Measurements from ENCODE around the gene FAM170B. TPM values are rescaled to one million over a fixed set of nuclear protein-coding genes. Genes with fewer than 3 reads are reported as not detected.

FAM170B gene
- total RNA-seq, 1 experiment from 2014 or later = not detected

DNA sequence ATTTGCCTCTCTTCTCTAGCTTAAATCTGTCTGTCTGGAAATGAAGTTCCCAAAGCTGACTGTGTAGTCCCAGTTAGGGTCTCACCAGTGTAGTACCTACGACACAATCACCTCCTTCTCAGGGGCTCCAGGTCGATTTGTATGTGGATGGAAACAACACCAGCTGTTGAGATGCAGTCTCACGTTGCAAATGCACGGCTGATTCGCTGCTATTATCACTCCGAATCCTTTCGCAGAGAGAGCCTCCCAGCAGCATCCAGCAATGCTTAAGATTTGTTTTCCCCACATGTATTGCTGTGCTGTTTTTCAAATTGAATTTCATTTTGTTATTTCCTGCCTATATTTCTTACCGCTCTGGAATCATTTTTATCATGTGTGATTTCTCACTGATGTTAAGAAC, 34.8 kb downstream of the FAM170B start:
- H3K4me1 ChIP-seq (ENCODE audit: control insufficient read depth, insufficient read depth, low read length) = no peaks in the 10 kb centered on the region
- no peak for DNase-seq (ENCODE audit: low read depth, low spot score)

DNA sequence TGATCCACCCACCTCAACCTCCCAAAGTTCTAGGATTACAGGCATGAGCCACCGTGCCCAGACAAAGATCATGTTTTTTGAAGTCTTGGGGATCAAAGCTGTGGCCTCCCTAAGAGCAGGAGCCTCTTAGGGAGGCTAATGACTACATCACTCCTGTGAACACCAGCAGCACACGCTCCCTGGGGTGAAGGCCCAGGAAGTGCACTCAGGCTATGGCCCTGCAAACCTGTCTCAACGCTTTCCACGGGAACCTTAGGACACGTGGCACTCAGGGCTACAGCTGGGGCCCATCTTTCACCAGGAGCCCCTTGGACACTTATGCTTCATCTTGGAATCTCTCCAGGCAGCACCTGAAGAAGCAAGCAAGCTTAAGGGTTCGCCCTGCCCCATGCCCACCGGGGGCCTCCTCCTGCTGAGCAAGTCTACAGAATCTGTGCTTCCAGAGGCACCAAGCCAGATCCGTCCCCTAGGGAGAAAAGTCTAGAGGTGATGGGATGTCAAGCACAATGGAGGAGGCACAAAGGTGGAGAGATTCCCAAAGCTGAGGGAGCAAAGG, 36.9 kb downstream of the FAM170B start:
- ATAC-seq (no peak), DNase-seq (ENCODE audit: low read depth, low spot score) (no peak)
- no TSS peak for BruUV-seq (replicated peaks)
- in situ Hi-C loops (cut with HindIII; ENCODE audit: low pct_unique_long_range_greater_than_20kb, low sequenced_read_pairs) = no loop called here
- no peaks in the 10 kb centered on the region for H3K4me1 ChIP-seq (ENCODE audit: control insufficient read depth, insufficient read depth, low read length)
- H3K27ac ChIP-seq (ENCODE audit: low read length) = no peak overlapping the region
- no peak overlapping the region for H3K4me3 ChIP-seq (ENCODE audit: low read depth in 2 of 2, low read length in 2 of 2)
- H3K9me3 ChIP-seq (ENCODE audit: control insufficient read depth, insufficient read depth, low read depth, low read length) = no peaks in the 10 kb centered on the region
- POLR2A ChIA-PET = no interaction called here
- TF ChIP-seq, protein P1, sequence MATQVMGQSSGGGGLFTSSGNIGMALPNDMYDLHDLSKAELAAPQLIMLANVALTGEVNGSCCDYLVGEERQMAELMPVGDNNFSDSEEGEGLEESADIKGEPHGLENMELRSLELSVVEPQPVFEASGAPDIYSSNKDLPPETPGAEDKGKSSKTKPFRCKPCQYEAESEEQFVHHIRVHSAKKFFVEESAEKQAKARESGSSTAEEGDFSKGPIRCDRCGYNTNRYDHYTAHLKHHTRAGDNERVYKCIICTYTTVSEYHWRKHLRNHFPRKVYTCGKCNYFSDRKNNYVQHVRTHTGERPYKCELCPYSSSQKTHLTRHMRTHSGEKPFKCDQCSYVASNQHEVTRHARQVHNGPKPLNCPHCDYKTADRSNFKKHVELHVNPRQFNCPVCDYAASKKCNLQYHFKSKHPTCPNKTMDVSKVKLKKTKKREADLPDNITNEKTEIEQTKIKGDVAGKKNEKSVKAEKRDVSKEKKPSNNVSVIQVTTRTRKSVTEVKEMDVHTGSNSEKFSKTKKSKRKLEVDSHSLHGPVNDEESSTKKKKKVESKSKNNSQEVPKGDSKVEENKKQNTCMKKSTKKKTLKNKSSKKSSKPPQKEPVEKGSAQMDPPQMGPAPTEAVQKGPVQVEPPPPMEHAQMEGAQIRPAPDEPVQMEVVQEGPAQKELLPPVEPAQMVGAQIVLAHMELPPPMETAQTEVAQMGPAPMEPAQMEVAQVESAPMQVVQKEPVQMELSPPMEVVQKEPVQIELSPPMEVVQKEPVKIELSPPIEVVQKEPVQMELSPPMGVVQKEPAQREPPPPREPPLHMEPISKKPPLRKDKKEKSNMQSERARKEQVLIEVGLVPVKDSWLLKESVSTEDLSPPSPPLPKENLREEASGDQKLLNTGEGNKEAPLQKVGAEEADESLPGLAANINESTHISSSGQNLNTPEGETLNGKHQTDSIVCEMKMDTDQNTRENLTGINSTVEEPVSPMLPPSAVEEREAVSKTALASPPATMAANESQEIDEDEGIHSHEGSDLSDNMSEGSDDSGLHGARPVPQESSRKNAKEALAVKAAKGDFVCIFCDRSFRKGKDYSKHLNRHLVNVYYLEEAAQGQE (IDR thresholded peaks at IDR 0.05; ENCODE audit: insufficient read depth in 1 of 2, low read depth in 2 of 2, low read length in 1 of 2) = no peak
- TF ChIP-seq, protein P2, sequence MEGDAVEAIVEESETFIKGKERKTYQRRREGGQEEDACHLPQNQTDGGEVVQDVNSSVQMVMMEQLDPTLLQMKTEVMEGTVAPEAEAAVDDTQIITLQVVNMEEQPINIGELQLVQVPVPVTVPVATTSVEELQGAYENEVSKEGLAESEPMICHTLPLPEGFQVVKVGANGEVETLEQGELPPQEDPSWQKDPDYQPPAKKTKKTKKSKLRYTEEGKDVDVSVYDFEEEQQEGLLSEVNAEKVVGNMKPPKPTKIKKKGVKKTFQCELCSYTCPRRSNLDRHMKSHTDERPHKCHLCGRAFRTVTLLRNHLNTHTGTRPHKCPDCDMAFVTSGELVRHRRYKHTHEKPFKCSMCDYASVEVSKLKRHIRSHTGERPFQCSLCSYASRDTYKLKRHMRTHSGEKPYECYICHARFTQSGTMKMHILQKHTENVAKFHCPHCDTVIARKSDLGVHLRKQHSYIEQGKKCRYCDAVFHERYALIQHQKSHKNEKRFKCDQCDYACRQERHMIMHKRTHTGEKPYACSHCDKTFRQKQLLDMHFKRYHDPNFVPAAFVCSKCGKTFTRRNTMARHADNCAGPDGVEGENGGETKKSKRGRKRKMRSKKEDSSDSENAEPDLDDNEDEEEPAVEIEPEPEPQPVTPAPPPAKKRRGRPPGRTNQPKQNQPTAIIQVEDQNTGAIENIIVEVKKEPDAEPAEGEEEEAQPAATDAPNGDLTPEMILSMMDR (IDR thresholded peaks at IDR 0.05) = no peak
- TF ChIP-seq TCF7L2 (IDR thresholded peaks at IDR 0.05; ENCODE audit: low read depth, low read length) = no peak
- no peak for TF ChIP-seq POLR2AphosphoS5 (IDR thresholded peaks at IDR 0.05; ENCODE audit: low read depth, low read length)
- TF ChIP-seq SIN3A (IDR thresholded peaks at IDR 0.05; ENCODE audit: borderline replicate concordance, insufficient read depth, low read depth, low read length) = no peak
- CTCF ChIA-PET = no interaction called here
- H3K27me3 ChIP-seq (ENCODE audit: control insufficient read depth, insufficient read depth, low read length) = peaks cover 5% of the 10 kb centered on the region; the same call in 1 of the 2 replicates
- no peaks in the 10 kb centered on the region for H3K36me3 ChIP-seq (ENCODE audit: control insufficient read depth, insufficient read depth, low read length)
- intact Hi-C loops (cut with micrococcal nuclease; ENCODE audit: unreplicated experiment) = no loop called here

More for the DNA sequence above, 34.8 kb downstream of the FAM170B start:
- Histone ChIP-seq H3K27ac (ENCODE audit: low read length) (no peak overlapping the region), H3K27me3 (ENCODE audit: control insufficient read depth, insufficient read depth, low read length) (peaks cover 5% of the 10 kb centered on the region), H3K36me3 (ENCODE audit: control insufficient read depth, insufficient read depth, low read length) (no peaks in the 10 kb centered on the region), H3K4me3 (ENCODE audit: low read depth in 2 of 2, low read length in 2 of 2) (no peak overlapping the region), H3K9me3 (ENCODE audit: control insufficient read depth, insufficient read depth, low read depth, low read length) (no peaks in the 10 kb centered on the region)
- no TSS peak for BruUV-seq (replicated peaks)
- in situ Hi-C loops (cut with HindIII; ENCODE audit: low pct_unique_long_range_greater_than_20kb, low sequenced_read_pairs) (no loop called here), intact Hi-C loops (cut with micrococcal nuclease; ENCODE audit: unreplicated experiment) (no loop called here)
- POLR2A ChIA-PET = no interaction called here
- TF ChIP-seq, protein P2 (IDR thresholded peaks at IDR 0.05) = no peak
- TF ChIP-seq SIN3A (IDR thresholded peaks at IDR 0.05; ENCODE audit: borderline replicate concordance, insufficient read depth, low read depth, low read length) (no peak), TCF7L2 (IDR thresholded peaks at IDR 0.05; ENCODE audit: low read depth, low read length) (no peak), POLR2AphosphoS5 (IDR thresholded peaks at IDR 0.05; ENCODE audit: low read depth, low read length) (no peak)
- TF ChIP-seq, protein P1 (IDR thresholded peaks at IDR 0.05; ENCODE audit: insufficient read depth in 1 of 2, low read depth in 2 of 2, low read length in 1 of 2) = no peak
- CTCF ChIA-PET = no interaction called here
- ATAC-seq = no peak
